ENCODE data around the gene PTPRM.

DNA sequence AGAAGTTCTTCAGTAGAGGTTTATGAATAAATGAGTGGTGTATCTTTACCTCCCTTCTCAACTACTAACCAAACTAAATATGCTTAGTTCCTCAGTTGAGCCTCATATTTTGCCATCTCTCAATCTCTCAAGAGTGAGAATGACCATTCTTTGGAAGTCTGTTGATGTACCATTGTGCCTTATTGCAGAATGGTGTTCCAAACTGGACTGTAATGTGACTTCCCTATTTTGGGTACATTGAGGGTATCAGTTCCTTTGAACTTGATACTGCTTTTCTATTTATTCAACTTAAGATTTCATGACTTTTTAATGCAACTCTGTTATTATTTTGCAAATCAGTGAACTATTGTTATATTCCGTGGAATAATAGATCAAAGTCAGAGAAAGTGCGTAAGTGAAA lies 159.4 kb downstream of the PTPRM start:
- TF ChIP-seq, protein P1, sequence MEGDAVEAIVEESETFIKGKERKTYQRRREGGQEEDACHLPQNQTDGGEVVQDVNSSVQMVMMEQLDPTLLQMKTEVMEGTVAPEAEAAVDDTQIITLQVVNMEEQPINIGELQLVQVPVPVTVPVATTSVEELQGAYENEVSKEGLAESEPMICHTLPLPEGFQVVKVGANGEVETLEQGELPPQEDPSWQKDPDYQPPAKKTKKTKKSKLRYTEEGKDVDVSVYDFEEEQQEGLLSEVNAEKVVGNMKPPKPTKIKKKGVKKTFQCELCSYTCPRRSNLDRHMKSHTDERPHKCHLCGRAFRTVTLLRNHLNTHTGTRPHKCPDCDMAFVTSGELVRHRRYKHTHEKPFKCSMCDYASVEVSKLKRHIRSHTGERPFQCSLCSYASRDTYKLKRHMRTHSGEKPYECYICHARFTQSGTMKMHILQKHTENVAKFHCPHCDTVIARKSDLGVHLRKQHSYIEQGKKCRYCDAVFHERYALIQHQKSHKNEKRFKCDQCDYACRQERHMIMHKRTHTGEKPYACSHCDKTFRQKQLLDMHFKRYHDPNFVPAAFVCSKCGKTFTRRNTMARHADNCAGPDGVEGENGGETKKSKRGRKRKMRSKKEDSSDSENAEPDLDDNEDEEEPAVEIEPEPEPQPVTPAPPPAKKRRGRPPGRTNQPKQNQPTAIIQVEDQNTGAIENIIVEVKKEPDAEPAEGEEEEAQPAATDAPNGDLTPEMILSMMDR (IDR thresholded peaks at IDR 0.05): no peak
- TF ChIP-seq POLR2AphosphoS5 (IDR thresholded peaks at IDR 0.05) (no peak), POLR2A (IDR thresholded peaks at IDR 0.05) (no peak), EP300 (IDR thresholded peaks at IDR 0.05; ENCODE audit: low read depth) (no peak)
